ENCODE results near the gene BPGM.

- TF ChIP-seq, protein P1, sequence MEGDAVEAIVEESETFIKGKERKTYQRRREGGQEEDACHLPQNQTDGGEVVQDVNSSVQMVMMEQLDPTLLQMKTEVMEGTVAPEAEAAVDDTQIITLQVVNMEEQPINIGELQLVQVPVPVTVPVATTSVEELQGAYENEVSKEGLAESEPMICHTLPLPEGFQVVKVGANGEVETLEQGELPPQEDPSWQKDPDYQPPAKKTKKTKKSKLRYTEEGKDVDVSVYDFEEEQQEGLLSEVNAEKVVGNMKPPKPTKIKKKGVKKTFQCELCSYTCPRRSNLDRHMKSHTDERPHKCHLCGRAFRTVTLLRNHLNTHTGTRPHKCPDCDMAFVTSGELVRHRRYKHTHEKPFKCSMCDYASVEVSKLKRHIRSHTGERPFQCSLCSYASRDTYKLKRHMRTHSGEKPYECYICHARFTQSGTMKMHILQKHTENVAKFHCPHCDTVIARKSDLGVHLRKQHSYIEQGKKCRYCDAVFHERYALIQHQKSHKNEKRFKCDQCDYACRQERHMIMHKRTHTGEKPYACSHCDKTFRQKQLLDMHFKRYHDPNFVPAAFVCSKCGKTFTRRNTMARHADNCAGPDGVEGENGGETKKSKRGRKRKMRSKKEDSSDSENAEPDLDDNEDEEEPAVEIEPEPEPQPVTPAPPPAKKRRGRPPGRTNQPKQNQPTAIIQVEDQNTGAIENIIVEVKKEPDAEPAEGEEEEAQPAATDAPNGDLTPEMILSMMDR (IDR thresholded peaks at IDR 0.05; ENCODE audit: low read depth, low read length, poor library complexity, severe bottlenecking) = no peak
- TF ChIP-seq EZH2phosphoT487 (IDR thresholded peaks at IDR 0.05; ENCODE audit: borderline replicate concordance, low read length) = no peak
Observed at GRCh38 chr7:134616611-134617010, 30.0 kb upstream of the BPGM start.
